GM04503 (cell line): Measurements from ENCODE around the gene NEU1.
"Not testable (repeated sequence)": the region's sequence is repeated elsewhere in the genome, so short reads cannot be mapped to it uniquely, and the experiment has no call there.

Experiments
- DNase-seq: peaks from one replicate; pipeline ENCODE4 v3.0.0-alpha.2; 2012; ENCODE audit warnings: low read depth

NEU1 gene

GRCh38 chr6:31838968-31839367 lies 23.7 kb downstream of the NEU1 start:
- no peak for DNase-seq

GRCh38 chr6:31838114-31838553 lies 24.5 kb downstream of the NEU1 start:
- DNase-seq: not testable (repeated sequence)

- DNase-seq: no peak
These were observed 25.1 kb downstream of the NEU1 start for GRCh38 chr6:31837369-31838113.

GRCh38 chr6:31836474-31837368 lies 25.9 kb downstream of the NEU1 start:
- no peak for DNase-seq

GRCh38 chr6:31836047-31836473 lies 26.6 kb downstream of the NEU1 start:
- DNase-seq: no peak

GRCh38 chr6:31834367-31835250 lies 28.0 kb downstream of the NEU1 start:
- DNase-seq: peak; percentile 53

GRCh38 chr6:31831350-31832215 lies 31.0 kb downstream of the NEU1 start:
- DNase-seq: no peak

GRCh38 chr6:31830886-31831335 lies 31.7 kb downstream of the NEU1 start:
- no peak for DNase-seq

- DNase-seq: no peak
These were observed 32.9 kb downstream of the NEU1 start for GRCh38 chr6:31829633-31830283.

GRCh38 chr6:31827286-31828079 lies 35.1 kb downstream of the NEU1 start, which contains the start of gene HSPA1B:
Gene HSPA1B (plus strand): TSS chr6:31827738. CDS start chr6:31827951, 213 bp downstream.
- DNase-seq: peak; percentile 92

- DNase-seq: no peak
These were observed 35.8 kb downstream of the NEU1 start for GRCh38 chr6:31826793-31827285.

- no peak for DNase-seq
These were observed 37.1 kb downstream of the NEU1 start for GRCh38 chr6:31825553-31825952.

GRCh38 chr6:31823592-31824196 lies 38.9 kb downstream of the NEU1 start:
- DNase-seq: not testable (repeated sequence)

- DNase-seq: no peak
These were observed 40.4 kb downstream of the NEU1 start for GRCh38 chr6:31822036-31822821.

GRCh38 chr6:31821301-31822035 lies 41.2 kb downstream of the NEU1 start:
- DNase-seq: no peak

GRCh38 chr6:31820399-31820798 lies 42.2 kb downstream of the NEU1 start:
- not testable (repeated sequence) for DNase-seq

GRCh38 chr6:31819871-31820299 lies 42.7 kb downstream of the NEU1 start:
- DNase-seq: no peak
